ENCODE results near the gene EPB41L2.

The EPB41L2 gene

GRCh38 chr6:130933712-130934200, 129.3 kb downstream of the EPB41L2 start:
- H3K9me3 Mint-ChIP-seq = peaks cover 12% of the 10 kb centered on the region
- no peak for TF ChIP-seq CTCF (IDR thresholded peaks at IDR 0.05)
- H3K4me3 Mint-ChIP-seq = no peak overlapping the region
- no peaks in the 10 kb centered on the region for H3K27me3 Mint-ChIP-seq (ENCODE audit: low read depth, poor library complexity)
- DNase-seq = no peak
- H3K36me3 Mint-ChIP-seq (ENCODE audit: low read depth) = peaks cover 23% of the 10 kb centered on the region
- H3K4me1 Mint-ChIP-seq = peaks cover 12% of the 10 kb centered on the region
- no peak overlapping the region for H3K27ac Mint-ChIP-seq

GRCh38 chr6:130932921-130933320, 130.1 kb downstream of the EPB41L2 start:
- Mint-ChIP-seq H3K4me1 (peaks cover 12% of the 10 kb centered on the region), H3K4me3 (no peak overlapping the region), H3K27ac (no peak overlapping the region)

DNA sequence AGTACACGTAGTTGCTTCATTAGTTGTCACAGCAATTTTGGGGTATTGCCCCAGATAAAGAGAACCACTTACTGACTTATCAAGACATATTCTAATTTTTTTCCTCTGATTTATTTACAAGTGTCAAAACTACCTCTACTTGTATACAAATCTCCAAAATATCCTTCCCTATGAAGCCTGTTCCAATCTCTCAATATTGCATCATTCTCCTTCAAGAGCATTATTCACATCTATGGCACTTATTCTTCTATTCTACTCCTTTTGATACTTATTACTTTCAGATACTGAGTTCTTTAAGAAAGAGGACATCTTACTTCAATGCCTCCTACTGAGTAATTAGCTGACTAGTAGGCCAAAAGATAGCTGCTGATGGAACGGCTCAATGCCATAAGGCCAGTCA, 130.6 kb downstream of the EPB41L2 start:
- TF ChIP-seq CTCF (IDR thresholded peaks at IDR 0.05) = no peak
- H3K9me3 Mint-ChIP-seq = peaks cover 12% of the 10 kb centered on the region
- no peak overlapping the region for H3K4me3 Mint-ChIP-seq
- no peak for DNase-seq
- H3K27me3 Mint-ChIP-seq (ENCODE audit: low read depth, poor library complexity) = no peaks in the 10 kb centered on the region
- H3K36me3 Mint-ChIP-seq (ENCODE audit: low read depth) = peaks cover 23% of the 10 kb centered on the region
- peaks cover 12% of the 10 kb centered on the region for H3K4me1 Mint-ChIP-seq
- H3K27ac Mint-ChIP-seq = peak overlapping the region; percentile 58

More at GRCh38 chr6:130932921-130933320, 130.1 kb downstream of the EPB41L2 start:
- DNase-seq = no peak
- no peak for TF ChIP-seq CTCF (IDR thresholded peaks at IDR 0.05)
- Mint-ChIP-seq H3K36me3 (ENCODE audit: low read depth) (peaks cover 23% of the 10 kb centered on the region), H3K27me3 (ENCODE audit: low read depth, poor library complexity) (no peaks in the 10 kb centered on the region), H3K9me3 (peaks cover 12% of the 10 kb centered on the region)

- H3K27ac Mint-ChIP-seq = no peak overlapping the region
- DNase-seq = no peak
- peaks cover 25% of the 10 kb centered on the region for H3K36me3 Mint-ChIP-seq (ENCODE audit: low read depth)
- peaks cover 12% of the 10 kb centered on the region for H3K9me3 Mint-ChIP-seq
- H3K4me3 Mint-ChIP-seq = no peak overlapping the region
- H3K4me1 Mint-ChIP-seq = peaks cover 7% of the 10 kb centered on the region
- no peaks in the 10 kb centered on the region for H3K27me3 Mint-ChIP-seq (ENCODE audit: low read depth, poor library complexity)
- no peak for TF ChIP-seq CTCF (IDR thresholded peaks at IDR 0.05)
Observed at GRCh38 chr6:130931683-130932082, 131.4 kb downstream of the EPB41L2 start.

DNA sequence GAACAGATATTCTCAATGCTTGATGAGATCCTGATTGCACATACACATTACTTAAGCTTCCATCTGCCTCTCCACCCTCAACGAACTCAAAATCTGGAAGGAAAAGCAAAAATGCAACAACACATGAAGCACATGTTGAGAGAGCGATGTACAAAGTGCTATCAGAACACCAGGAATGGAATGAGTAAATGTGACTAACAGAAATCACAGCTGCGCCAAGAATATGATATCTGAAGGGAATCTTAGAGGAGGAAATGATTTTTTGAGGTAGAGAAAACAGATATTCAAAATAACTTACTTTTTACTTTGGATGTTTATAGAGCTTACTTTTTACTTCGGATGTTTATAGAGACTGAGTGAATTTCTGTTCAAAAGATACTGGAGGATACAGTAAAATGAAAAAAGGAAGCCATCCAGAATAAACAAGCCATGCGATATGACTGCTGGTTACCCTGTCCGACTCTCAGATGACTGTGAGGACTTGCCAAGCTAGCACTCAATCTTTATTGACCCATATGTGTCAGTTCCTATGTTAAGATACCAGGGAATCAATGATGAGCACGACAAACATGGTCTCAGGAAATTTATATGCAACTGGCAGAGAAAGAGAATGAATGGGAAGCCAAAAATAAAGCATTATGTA, 133.9 kb downstream of the EPB41L2 start:
- Mint-ChIP-seq H3K27ac (peak overlapping the region; percentile 17), H3K9me3 (peaks cover 12% of the 10 kb centered on the region), H3K27me3 (ENCODE audit: low read depth, poor library complexity) (no peaks in the 10 kb centered on the region), H3K36me3 (ENCODE audit: low read depth) (peaks cover 31% of the 10 kb centered on the region), H3K4me1 (peaks cover 6% of the 10 kb centered on the region), H3K4me3 (no peak overlapping the region)
- TF ChIP-seq CTCF (IDR thresholded peaks at IDR 0.05) = no peak
- no peak for DNase-seq

Measured in nephron progenitor cell (in vitro differentiated cells).